Measurements from ENCODE around the gene SNRPE. TPM values are rescaled to one million over a fixed set of nuclear protein-coding genes. Genes with fewer than 3 reads are reported as not detected.
A peak's percentile ranks its signal among the peaks of the same experiment; 100 is the strongest.
"Not testable (repeated sequence)": the region's sequence is repeated elsewhere in the genome, so short reads cannot be mapped to it uniquely, and the experiment has no call there.

SNRPE gene
- total and polyA plus RNA-seq, 9 of the 15 experiments (the other 6 are each of a cell fraction or from before 2014, with no cell fraction given), result 216 to 1,893 (median 487) TPM

GRCh38 chr1:203828503-203828902, 32.9 kb upstream of the SNRPE start (continued):
- no peak for TF ChIP-seq MXD1 (CRISPR knock-in tag; IDR thresholded peaks at IDR 0.05; ENCODE audit: borderline replicate concordance, poor library complexity, severe bottlenecking)
- TF ChIP-seq PPARD (CRISPR knock-in tag; IDR thresholded peaks at IDR 0.05), result no peak
- TF ChIP-seq HNRNPUL1 (IDR thresholded peaks at IDR 0.05; ENCODE audit: low read length), result no peak

GRCh38 chr1:203829247-203829646, 32.2 kb upstream of the SNRPE start:
- POLR2A ChIA-PET; H3K27me3 ChIP-seq (ENCODE audit: control insufficient read depth in 2 of 2, insufficient read depth in 2 of 2, low read length in 2 of 2); H3K4me1 ChIP-seq (replicated peaks in 1 of 2; ENCODE audit: control insufficient read depth in 2 of 2, insufficient read depth in 2 of 2, low read length in 2 of 2); BruUV-seq (replicated peaks); intact Hi-C loops (cut with micrococcal nuclease); H3K9me3 ChIP-seq (replicated peaks; ENCODE audit: control insufficient read depth, insufficient read depth, low read depth, low read length); H3K9ac ChIP-seq (ENCODE audit: insufficient read depth in 1 of 2, low read depth in 2 of 2, low read length in 2 of 2); H4K20me1 ChIP-seq (replicated peaks; ENCODE audit: control insufficient read depth, insufficient read depth, low read length); H2AFZ ChIP-seq (ENCODE audit: low read depth, low read length); H3K9me1 ChIP-seq (ENCODE audit: control insufficient read depth, insufficient read depth, low read length); ATAC-seq; H3K27ac ChIP-seq (ENCODE audit: extremely low read depth, low read depth, low read length); H3K4me2 ChIP-seq (ENCODE audit: insufficient read depth, low read length); DNase-seq (ENCODE audit: extremely low read depth in 1 of 4, low spot score in 3 of 4); H3K4me3 ChIP-seq; in situ Hi-C loops (cut with MboI); FAIRE-seq; CTCF ChIA-PET (ENCODE audit: low intra/inter-chr PET ratio): not testable (repeated sequence)
- TF ChIP-seq ZZZ3 (IDR thresholded peaks at IDR 0.05), result 0 out of 2 replicates have a peak, but pooled peaks have one; percentile 30
- Histone ChIP-seq H3K36me3 (ENCODE audit: control insufficient read depth, insufficient read depth, low read length) (peaks cover 89% of the 10 kb centered on the region), H3K79me2 (ENCODE audit: control insufficient read depth, insufficient read depth, low read length) (peaks cover 19% of the 10 kb centered on the region)
- 89% methylated on average over 5 of the region's 5 CpGs for WGBS (ENCODE audit: insufficient coverage, low coverage, missing lambda C conversion rate)

Data from K562 (cell line).